ENCODE data around the gene CLEC11A.
"Not testable (repeated sequence)": the region's sequence is repeated elsewhere in the genome, so short reads cannot be mapped to it uniquely, and the experiment has no call there.

Gene CLEC11A

DNA sequence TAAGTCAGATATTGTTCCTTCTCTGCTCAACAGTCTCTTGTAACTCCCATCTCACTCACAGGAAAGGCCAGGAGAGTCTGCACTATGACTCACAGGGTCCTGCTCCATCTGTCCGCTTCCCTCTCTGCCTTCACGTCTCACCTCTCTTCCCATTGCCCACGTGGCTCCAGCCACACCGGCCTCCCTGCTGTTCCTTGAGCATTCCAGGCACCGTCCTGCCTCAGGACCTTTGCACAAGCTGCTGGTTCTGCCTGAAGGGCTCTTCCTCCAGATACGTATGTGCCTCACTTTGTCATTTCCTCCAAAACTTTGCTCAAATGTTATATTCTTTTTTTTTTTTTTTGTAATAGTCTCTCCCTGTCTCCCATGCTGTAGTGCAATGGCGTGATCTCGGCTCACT is 33.1 kb downstream of the CLEC11A start:
- in situ Hi-C loops (cut with MboI; ENCODE audit: low sequenced_read_pairs), result not testable (repeated sequence)

DNA sequence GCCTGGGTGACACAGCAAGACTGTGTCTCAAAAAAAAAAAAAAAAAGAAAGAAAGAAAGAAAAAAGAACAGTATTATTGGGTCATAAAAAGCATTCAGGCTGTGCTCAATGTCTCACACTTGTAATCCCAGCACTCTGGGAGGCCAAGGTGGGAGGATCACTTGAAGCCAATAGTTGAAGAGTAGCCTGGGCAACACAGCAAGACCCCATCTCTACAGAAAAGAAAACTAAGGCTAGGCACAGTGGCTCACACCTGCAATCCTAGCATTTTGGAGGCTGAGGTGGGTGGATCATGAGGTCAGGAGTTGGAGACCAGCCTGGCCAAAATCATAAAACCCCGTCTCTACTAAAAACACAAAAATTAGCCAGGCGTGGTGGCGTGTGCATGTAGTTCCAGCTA is 34.5 kb downstream of the CLEC11A start:
- in situ Hi-C loops (cut with MboI; ENCODE audit: low sequenced_read_pairs), result not testable (repeated sequence)

DNA sequence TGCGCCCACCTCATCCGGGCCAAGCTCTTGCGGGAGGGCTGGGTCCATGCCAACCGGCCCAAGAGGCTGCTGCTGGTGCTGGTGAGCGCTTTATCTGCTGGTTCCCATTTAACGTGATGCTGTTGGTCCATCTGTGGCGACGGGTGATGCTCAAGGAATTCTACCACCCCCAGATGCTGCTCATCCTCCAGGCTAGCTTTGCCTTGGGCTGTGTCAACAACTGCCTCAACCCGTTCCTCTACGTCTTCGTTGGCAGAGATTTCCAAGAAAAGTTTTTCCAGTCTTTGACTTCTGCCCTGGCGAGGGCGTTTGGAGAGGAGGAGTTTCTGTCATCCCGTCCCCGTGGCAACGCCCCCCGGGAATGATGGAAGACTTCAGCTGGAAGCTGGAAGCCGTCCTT is 35.9 kb downstream of the CLEC11A start:
- in situ Hi-C loops (cut with MboI; ENCODE audit: low sequenced_read_pairs), result not testable (repeated sequence)

DNA sequence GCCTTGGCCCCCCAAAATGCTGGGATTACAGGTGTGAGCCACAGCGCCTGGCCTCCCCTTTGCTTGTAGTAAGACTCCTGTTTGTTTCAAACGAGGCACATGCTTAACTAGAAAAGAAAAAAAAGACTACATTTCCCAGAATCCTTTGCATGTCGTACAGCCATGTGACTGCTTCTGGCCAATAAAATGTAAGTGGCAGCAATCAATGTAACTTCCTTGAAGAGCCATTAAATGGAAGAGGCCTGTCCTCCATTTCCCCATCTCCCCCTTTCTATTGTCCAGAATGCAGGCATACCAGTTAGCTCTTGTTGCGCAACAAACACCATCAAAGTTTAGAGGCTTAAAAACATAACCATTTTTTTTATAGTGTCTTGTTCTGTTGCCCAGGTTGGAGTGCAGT is 36.7 kb downstream of the CLEC11A start:
- in situ Hi-C loops (cut with MboI; ENCODE audit: low sequenced_read_pairs), result no loop called here

DNA sequence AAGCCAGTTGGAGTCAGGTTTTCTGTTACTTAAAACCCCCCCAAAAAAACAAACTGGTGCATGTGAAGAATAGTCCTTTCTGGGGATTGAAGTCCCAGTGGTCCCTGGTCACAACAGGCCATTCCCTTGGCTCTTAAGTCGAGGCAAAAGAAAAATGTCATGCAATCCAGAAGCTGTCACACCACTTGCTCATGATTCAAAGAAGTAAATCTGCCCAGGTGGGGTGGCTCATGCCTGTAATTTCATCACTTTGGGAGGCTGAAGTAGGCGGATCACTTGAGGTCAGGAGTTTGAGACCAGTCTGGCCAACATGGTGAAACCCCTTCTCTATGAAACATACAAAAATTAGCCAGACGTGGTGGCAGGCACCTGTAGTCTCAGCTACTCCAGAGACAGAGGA is 38.3 kb downstream of the CLEC11A start:
- in situ Hi-C loops (cut with MboI; ENCODE audit: low sequenced_read_pairs), result not testable (repeated sequence)

DNA sequence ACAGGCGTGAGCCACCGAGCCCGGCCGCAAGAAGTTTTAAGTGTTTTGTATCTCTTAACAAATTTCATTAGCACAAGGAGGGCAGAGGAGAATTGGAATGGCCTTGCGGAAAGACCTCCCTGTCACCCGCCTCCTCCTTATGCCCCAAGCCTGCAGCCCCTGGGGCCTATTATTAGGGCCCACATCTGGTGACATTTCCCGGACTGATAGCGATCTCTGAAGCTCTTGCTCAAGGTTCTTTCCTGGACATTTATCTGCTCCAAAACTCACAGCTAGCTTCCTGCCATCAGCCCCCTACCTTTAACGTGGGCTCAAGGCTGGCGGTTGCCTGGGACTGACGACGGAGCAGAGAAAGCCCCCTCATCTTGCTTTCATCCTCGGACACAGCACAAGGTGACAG is 40.4 kb downstream of the CLEC11A start:
- in situ Hi-C loops (cut with MboI; ENCODE audit: low sequenced_read_pairs), result not testable (repeated sequence)

DNA sequence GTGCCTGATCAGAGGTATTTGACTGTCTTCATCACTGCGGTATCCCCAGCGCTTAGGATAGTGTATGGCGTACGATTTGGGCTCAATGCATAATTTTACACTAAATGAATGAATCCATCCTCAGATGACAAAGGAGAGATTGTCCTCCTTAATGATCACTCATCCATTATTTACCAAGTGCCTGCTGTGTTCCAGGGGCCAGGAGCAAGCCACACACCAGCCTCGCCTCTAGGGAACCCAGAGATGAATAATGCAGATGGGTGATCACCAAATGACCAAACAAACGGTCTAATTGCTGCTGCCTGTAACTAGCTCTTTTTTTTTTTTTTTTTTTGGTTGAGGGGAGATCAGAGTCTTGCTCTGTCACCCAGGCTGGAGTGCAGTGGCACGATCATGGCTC is 41.2 kb downstream of the CLEC11A start:
- in situ Hi-C loops (cut with MboI; ENCODE audit: low sequenced_read_pairs), result no loop called here

DNA sequence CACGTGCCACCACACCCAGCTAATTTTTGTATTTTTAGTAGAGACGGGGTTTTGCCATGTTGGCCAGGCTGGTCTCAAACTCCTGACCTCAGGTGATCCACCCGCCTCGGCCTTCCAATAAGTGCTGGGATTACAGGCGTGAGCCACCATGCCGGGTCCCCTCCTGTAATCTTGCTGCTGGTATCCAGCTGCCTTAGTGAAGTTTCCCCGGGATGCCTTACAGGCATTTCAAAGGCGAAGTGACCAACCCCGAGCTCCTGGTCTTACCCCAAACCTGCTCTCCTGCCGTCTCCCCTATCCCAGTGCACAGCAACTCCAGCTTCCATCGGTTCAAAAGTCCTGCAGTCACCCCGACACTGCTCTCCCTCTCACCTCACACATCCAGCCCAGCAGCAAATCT is 43.6 kb downstream of the CLEC11A start:
- in situ Hi-C loops (cut with MboI; ENCODE audit: low sequenced_read_pairs), result not testable (repeated sequence)

DNA sequence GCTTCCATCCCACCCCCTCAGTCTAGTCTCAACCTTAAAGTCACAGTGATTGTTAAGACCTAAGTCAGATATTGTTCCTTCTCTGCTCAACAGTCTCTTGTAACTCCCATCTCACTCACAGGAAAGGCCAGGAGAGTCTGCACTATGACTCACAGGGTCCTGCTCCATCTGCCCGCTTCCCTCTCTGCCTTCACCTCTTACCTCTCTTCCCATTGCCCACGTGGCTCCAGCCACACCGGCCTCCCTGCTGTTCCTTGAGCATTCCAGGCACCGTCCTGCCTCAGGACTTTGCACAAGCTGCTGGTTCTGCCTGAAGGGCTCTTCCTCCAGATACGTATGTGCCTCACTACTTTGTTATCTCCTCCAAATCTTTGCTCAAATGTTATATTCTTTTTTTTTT is 44.1 kb downstream of the CLEC11A start:
- in situ Hi-C loops (cut with MboI; ENCODE audit: low sequenced_read_pairs), result not testable (repeated sequence)

DNA sequence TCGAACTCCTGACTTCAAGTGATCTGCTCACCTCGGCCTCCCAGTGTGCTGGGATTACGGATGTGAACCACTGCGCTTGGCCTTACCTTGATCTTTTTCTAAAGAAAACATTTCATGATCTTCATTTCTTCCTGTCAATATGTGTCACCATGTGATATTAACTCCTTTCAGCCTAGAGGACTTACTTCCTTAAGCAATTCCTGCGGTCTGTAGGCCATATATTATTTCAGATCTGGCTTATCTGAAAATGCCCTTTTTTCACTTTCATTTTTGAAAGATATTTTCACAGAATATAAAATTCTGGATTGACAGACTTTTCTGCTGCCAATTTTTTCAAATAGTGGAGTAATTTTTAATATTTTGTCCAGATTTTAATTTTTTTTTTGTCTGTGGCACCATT is 45.1 kb downstream of the CLEC11A start:
- in situ Hi-C loops (cut with MboI; ENCODE audit: low sequenced_read_pairs), result no loop called here

DNA sequence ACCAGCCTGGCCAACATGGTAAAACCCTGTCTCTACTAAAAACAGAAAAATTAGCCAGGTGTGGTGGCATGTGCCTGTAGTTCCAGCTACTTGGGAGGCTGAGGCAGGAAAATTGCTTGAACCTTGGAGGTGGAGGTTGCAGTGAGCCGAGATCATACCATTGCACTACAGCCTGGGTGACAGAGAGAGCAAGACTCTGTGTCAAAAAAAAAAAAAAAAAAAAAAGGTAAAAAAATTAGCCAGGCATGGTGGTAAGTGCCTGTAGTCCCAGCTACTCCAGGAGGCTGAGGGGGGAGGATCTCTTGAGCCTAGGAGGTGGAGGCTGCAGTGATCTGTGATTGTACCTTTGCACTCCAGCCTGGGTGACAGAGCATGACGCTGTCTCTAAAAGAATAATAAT is 47.0 kb downstream of the CLEC11A start, which contains the start of gene GPR32:
GPR32 (plus strand) TSS at position 301 of the 400 bp plus-strand sequence. CDS start 137 bp downstream, outside the sequence.
- in situ Hi-C loops (cut with MboI; ENCODE audit: low sequenced_read_pairs), result not testable (repeated sequence)

DNA sequence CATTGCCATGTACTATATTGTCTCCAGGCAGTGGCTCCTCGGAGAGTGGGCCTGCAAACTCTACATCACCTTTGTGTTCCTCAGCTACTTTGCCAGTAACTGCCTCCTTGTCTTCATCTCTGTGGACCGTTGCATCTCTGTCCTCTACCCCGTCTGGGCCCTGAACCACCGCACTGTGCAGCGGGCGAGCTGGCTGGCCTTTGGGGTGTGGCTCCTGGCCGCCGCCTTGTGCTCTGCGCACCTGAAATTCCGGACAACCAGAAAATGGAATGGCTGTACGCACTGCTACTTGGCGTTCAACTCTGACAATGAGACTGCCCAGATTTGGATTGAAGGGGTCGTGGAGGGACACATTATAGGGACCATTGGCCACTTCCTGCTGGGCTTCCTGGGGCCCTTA is 47.7 kb downstream of the CLEC11A start:
- in situ Hi-C loops (cut with MboI; ENCODE audit: low sequenced_read_pairs), result no loop called here

DNA sequence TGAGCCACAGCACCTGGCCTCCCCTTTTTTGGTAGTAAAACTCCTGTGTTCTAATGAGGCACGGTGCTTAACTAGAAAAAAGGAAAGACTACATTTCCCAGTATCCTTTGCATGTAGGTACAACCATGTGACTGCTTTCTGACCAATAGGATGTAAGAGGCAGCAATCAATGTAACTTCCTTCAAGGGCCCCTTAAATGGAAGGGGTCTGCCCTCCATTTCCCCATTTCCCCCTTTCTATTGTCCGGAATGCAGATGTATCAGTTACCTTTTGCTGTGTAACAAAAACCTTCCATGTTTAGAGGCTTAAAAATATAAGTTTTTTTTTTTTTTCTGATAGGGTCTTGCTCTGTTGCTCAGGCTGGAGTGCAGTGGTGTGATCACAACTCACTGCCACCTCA is 49.3 kb downstream of the CLEC11A start:
- in situ Hi-C loops (cut with MboI; ENCODE audit: low sequenced_read_pairs), result no loop called here

DNA sequence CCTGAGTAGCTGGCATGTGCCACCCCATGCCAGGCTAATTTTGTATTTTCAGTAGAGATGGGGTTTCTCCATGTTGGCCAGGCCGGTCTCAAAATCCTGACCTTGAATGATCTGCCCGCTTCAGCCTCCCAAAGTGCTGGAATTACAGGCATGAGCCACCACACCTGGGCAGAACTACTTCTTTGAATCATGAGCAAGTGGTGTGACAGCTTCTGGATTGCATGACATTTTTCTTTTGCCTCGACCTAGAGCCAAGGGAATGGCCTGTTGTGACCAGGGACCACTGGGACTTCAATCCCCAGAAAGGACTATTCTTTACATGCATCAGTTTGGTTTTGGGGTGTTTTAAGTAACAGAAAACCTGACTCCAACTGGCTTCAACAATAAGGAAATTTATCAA is 49.7 kb downstream of the CLEC11A start:
- in situ Hi-C loops (cut with MboI; ENCODE audit: low sequenced_read_pairs), result not testable (repeated sequence)

DNA sequence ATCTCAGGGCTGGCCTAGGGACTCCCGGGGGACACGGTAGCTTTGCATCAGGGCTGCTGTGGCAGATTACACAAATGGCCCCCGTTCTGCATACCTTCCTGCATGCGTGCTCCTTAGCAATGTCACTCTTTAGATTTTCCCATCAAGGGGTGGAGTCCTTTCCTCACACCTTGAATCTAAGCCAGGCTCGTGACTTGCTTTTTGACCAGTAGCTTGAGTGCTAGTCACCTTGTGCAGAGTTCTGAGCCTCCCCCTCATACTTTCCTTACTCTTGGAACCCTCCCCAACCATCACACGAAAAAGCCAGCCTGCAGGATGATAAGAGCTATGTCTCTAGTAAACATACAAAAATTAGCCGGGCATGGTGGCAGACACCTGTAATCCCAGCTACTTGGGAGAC is 50.3 kb downstream of the CLEC11A start:
- in situ Hi-C loops (cut with MboI; ENCODE audit: low sequenced_read_pairs), result not testable (repeated sequence)

All from HL-60/S4 (cell line).